GM19240 (cell line): ENCODE measurements around the gene ATAD3B.
"Not testable (repeated sequence)": the region's sequence is repeated elsewhere in the genome, so short reads cannot be mapped to it uniquely, and the experiment has no call there.

Experiments used
- DNase-seq: peaks from one replicate; pipeline ENCODE4 v3.0.0; 2011; ENCODE audit warnings: low spot score; ENCODE audit not compliant: insufficient read length

Gene ATAD3B

GRCh38 chr1:1510912-1511532, 39.5 kb downstream of the ATAD3B start:
- DNase-seq = no peak

GRCh38 chr1:1511533-1512285, 40.1 kb downstream of the ATAD3B start, which contains the start of gene ATAD3A:
ATAD3A (plus strand) TSS chr1:1512162; CDS start chr1:1512269, 107 bp downstream.
- DNase-seq = peak; percentile 99

- not testable (repeated sequence) for DNase-seq
These were observed 40.9 kb downstream of the ATAD3B start for GRCh38 chr1:1512425-1512824.

GRCh38 chr1:1513675-1514074, 42.1 kb downstream of the ATAD3B start:
- not testable (repeated sequence) for DNase-seq

- not testable (repeated sequence) for DNase-seq
These were observed 42.8 kb downstream of the ATAD3B start for GRCh38 chr1:1514376-1514775.

- not testable (repeated sequence) for DNase-seq
These were observed 45.4 kb downstream of the ATAD3B start for GRCh38 chr1:1516923-1517322.

GRCh38 chr1:1517973-1518620, 46.5 kb downstream of the ATAD3B start:
- DNase-seq = no peak

- DNase-seq = not testable (repeated sequence)
These were observed 47.0 kb downstream of the ATAD3B start for GRCh38 chr1:1518621-1519007.

GRCh38 chr1:1519805-1520505, 48.4 kb downstream of the ATAD3B start:
- DNase-seq = not testable (repeated sequence)

- no peak for DNase-seq
These were observed 49.8 kb downstream of the ATAD3B start for GRCh38 chr1:1521331-1521730.

- not testable (repeated sequence) for DNase-seq
These were observed 51.0 kb downstream of the ATAD3B start for GRCh38 chr1:1522536-1522935.

- not testable (repeated sequence) for DNase-seq
These were observed 51.7 kb downstream of the ATAD3B start for GRCh38 chr1:1523226-1523625.

GRCh38 chr1:1523651-1524050, 52.1 kb downstream of the ATAD3B start:
- DNase-seq = not testable (repeated sequence)

GRCh38 chr1:1524750-1525383, 53.3 kb downstream of the ATAD3B start:
- DNase-seq = not testable (repeated sequence)

GRCh38 chr1:1526476-1526875, 54.9 kb downstream of the ATAD3B start:
- DNase-seq = not testable (repeated sequence)

GRCh38 chr1:1527092-1527816, 55.7 kb downstream of the ATAD3B start:
- no peak for DNase-seq

- DNase-seq = no peak
These were observed 57.0 kb downstream of the ATAD3B start for GRCh38 chr1:1528301-1529267.

GRCh38 chr1:1529321-1529720, 57.8 kb downstream of the ATAD3B start:
- DNase-seq = no peak

- DNase-seq = no peak
These were observed 58.4 kb downstream of the ATAD3B start for GRCh38 chr1:1529936-1530335.
